ENCODE data around the gene CHRNB4.

- TF ChIP-seq POLR2A (IDR thresholded peaks at IDR 0.05; ENCODE audit: low read length): no peak
- TF ChIP-seq CEBPB (IDR thresholded peaks at IDR 0.05): no peak
- TF ChIP-seq CTCF (IDR thresholded peaks at IDR 0.05): no peak
- TF ChIP-seq MAFK (IDR thresholded peaks at IDR 0.05; ENCODE audit: partially characterized antibody): no peak
- TF ChIP-seq CHD2 (IDR thresholded peaks at IDR 0.05; ENCODE audit: low read length, partially characterized antibody): no peak
- no peak for TF ChIP-seq CHD4 (IDR thresholded peaks at IDR 0.05; ENCODE audit: borderline replicate concordance)
- no peak for TF ChIP-seq BHLHE40 (IDR thresholded peaks at IDR 0.05; ENCODE audit: low read depth, low read length)
- TF ChIP-seq JUN (IDR thresholded peaks at IDR 0.05): no peak
- TF ChIP-seq MAX (IDR thresholded peaks at IDR 0.05): no peak
- no peak for TF ChIP-seq SMC3 (IDR thresholded peaks at IDR 0.05)
- no peak for TF ChIP-seq RCOR1 (IDR thresholded peaks at IDR 0.05; ENCODE audit: low read depth, low read length)
- TF ChIP-seq POLR2AphosphoS2 (conservative IDR thresholded peaks at IDR 0.05; ENCODE audit: low read length): no peak
- TF ChIP-seq FOSL2 (IDR thresholded peaks at IDR 0.05): no peak
- TF ChIP-seq FOSL2 (CRISPR knock-in tag; IDR thresholded peaks at IDR 0.05): no peak
- TF ChIP-seq USF2 (IDR thresholded peaks at IDR 0.05): no peak
These were observed 66.1 kb downstream of the CHRNB4 start for GRCh38 chr15:78574944-78575343.
